ENCODE results near the gene ATAD3A. TPM values are rescaled to one million over a fixed set of nuclear protein-coding genes. Genes with fewer than 3 reads are reported as not detected.
"Not testable (repeated sequence)": the region's sequence is repeated elsewhere in the genome, so short reads cannot be mapped to it uniquely, and the experiment has no call there.

ATAD3A gene
- polyA plus RNA-seq, 1 donor = 23.1 TPM

DNA sequence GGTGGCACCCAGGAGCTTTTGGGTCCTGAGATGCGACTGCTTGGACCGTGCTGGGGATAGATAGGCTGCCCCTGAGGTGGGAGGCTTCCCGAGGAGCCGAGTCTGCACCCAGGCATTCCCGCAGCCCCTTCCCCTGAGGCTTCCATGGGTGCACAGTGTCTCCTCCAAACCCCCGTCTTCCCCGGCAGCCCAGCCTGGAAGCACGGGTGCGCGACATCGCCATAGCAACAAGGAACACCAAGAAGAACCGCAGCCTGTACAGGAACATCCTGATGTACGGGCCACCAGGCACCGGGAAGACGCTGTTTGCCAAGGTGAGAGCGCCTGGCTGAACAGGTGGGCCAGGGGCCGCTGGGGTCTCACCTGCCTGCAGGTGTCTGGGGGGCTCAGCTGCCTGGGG is 11.7 kb downstream of the ATAD3A start:
- DNase-seq = not testable (repeated sequence)

DNA sequence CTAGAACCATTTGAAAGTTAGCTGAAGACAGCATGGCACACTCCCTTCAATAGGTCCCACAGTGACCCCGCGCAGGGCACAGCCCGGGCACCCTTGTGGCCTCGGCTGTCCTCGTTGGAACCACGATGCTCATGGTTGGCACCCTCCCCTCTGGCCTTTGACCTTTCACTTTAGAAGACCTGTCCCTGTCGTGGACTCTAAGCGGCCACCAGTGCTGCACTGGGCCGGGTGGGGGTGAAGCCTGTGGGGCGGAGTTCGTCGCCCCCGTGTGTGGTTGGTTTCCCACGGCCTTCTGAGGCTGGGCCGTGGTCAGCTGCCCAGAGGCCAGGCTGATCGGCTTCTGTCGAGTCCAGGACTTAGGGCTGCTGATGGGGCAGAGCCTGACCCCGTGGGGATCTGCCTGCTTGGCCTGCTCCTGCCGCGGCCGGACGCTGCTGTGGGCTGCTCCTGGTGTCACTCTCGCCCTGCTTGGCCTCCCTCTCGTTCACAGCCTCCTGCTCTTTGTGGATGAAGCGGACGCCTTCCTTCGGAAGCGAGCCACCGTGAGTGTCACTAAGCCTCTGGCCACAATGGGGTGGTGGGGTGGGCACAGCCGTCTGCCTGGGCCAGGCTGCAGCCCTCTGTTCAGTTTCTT is 12.9 kb downstream of the ATAD3A start:
- DNase-seq = not testable (repeated sequence)

DNA sequence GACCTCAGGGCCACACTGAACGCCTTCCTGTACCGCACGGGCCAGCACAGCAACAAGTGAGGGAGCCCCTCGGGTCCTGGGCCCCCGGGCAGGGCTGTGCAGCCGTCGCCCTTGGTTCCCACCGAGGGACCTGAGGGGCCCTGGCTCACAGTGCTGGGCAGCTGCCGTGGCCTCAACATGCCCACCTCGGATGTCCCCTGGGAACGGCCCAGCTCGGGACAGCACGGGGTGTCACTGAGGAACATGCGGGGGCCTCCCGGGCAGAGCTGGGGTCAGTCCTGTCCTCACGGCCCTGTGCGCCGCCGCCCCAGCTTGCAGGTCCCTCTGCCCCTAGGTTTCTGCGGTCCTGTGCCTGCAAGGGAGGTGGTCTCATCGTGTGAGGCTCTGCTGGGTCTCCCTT is 14.5 kb downstream of the ATAD3A start:
- not testable (repeated sequence) for DNase-seq

DNA sequence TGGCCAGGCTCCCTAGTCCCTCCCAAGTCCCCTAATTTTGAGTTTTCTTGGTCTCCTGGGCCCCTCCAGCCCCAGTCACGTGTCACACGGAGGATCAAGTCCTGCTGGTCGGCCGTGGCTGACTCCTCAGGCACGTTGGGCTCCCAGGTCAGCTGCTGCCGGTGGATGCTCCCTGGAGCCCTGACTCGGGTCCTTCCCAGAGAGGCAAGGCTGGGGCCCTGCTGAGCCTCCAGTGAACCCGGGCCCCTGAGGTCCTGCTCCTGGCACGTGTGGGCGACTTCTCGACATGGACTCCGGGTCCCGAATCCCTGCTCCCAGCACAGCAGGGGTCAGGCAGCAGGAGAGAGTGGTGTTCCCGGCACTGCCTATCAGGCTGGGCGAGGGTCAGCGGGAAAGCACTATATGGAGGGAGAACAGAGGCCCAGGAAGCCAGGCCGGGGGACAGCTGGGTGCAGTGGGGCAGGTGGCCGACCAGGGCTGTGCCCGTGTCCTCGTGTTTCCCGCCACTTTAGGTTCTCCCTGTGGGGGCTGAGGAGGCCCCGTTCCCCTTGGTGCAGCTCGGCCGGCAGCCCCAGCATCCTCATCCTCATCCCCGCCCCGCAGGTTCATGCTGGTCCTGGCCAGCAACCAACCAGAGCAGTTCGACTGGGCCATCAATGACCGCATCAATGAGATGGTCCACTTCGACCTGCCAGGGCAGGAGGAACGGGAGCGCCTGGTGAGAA is 15.3 kb downstream of the ATAD3A start:
- DNase-seq = no peak

DNA sequence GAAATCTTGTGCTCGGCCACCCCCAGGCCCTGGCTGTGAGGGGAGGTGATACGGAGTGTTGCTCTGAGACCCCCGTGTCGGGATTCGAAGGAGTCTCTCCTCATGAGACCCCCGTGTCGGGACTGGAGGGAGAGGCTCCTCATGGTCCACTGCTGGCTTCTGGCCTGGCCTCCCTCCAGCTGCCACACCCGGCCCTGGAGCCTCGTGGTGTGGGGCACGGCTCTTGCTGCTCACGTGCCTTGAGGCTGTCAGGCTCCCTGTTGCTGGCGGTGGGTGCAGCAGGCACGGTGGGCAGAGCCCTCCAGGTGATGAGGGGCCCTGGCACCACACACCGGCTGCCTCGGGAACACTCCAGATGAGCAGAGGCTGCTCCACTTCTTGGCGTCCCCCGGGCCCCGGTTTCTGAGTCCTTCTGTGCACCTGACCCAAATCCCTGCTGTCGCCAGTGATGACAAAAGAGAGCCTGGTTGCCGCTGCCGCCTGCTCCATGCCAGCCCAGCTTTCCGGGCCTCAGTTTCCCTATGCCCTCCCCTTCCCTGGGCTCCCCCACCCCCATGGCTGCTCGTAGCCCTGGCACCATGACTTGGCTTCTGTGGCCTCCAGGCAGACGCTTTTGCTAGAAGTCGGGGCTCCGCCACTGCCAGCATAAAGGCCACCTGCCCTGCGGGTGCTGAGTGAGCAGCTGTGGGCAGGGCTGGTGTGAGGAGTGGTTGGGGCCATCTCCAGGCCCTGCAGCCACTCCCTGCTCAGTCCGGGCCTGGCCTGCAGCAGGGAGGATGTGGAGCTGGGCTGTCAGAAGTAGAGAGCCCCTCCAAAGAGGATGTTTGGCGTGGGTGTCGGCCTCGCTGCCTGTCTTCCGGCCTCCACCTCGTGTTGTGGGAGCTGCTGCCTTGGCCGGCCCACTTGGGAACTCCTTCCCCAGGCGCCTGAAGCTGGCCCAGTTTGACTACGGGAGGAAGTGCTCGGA is 16.6 kb downstream of the ATAD3A start:
- no peak for DNase-seq

DNA sequence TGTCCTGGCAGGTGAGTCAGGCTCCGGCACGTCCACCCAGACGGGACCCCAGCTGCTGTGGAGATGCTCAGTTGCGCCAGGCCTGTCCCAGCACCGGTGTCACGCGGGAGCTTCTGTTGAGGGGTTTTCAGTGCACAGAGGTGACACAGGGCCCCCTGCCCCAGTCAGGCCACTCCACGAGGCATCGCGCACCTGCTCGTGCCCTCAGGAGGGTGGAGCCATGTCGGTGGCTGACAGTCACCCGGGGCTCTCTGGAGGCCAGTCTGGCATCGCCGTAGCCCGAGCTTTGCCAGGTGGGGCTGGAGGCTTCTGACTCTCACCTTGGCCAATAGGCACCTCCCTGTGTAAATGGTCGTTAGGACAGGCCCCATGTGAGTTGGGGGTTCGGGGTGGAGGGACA is 17.4 kb downstream of the ATAD3A start:
- DNase-seq = no peak

DNA sequence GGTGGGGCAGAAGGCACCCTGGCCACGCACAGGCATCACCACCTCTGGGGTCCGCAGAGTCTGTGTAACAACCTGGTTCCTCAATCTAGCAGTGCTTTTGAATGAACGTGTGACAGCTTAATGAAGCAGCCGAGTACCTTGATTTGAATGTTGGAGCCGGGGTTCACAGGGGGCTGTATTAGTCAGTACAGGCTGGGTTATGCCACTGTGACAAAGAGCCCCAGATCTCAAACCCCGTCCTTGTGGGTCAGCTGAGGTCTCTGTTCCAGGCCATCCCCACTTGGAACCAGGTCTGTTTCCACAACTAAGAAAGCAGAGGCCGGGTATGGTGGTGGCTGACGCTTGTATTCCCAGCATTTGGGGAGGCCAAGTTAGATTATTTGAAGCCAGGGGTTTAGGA is 18.0 kb downstream of the ATAD3A start:
- no peak for DNase-seq

DNA sequence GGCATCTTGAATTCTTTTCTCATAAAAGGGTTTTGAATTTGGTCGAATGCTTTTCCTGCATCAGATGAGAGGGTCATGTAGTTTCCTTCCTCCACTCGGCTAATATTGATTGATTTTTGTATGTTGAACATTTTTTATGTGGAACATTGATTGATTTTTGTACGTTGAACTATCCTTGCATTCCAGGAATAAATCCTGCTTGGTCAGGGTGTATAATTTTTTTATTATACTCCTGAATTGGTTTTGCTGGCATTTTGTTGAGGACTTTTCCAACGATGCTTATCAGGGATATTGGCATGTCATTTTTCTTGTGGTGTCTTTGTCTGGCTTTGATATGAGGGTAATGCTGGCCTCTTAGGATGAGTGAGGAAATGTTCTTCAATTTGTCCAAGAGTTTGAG is 20.0 kb downstream of the ATAD3A start:
- DNase-seq = no peak

DNA sequence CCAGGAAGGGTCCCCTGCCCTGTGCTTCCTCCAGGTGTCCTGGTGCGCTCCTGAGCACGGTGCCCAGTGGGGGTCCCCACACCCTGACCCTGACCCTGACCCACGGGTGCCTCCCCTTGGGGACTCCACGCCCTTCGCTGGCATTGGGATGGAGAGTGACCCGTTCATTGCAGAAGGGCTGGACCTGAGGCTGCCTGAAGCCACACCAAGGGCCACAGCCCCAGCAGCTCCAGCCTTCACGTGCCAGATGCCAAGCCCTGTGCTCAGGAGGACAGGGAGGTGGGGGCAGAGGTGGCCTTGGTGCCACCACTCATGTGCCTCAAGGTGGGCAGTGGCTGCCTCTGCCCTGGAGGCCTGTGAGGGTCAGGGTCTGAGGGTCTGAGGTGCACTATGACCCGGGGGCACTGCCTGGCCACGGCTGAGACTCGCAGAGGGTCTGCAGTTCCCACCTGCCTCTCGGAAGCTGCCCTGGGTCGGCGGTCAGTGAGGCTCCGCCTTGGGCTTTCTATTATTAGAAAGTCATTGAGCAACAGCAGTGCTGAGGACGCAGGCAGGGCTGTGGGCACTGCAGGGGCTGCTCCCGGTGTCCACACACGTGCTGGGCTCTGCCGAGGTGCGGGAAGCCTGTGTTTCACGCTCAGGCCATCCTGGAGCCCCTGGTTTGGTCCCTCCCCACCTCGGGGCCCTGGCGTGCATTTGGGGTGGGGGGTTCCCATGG is 21.4 kb downstream of the ATAD3A start:
- not testable (repeated sequence) for DNase-seq

DNA sequence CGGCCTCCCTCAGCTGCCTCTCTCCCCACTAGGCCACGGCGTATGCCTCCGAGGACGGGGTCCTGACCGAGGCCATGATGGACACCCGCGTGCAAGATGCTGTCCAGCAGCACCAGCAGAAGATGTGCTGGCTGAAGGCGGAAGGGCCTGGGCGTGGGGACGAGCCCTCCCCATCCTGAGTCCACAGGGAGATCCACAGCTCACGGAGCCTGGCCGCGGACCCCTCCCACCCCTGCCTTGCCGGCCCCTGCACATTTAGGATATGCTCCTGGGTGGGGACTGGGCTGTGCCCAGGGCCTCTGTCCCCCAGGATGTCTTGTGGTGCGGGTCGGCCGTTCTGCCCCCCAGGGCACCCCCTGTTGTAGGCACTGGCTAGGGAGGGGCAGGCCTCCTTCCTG is 21.9 kb downstream of the ATAD3A start:
- not testable (repeated sequence) for DNase-seq

DNA sequence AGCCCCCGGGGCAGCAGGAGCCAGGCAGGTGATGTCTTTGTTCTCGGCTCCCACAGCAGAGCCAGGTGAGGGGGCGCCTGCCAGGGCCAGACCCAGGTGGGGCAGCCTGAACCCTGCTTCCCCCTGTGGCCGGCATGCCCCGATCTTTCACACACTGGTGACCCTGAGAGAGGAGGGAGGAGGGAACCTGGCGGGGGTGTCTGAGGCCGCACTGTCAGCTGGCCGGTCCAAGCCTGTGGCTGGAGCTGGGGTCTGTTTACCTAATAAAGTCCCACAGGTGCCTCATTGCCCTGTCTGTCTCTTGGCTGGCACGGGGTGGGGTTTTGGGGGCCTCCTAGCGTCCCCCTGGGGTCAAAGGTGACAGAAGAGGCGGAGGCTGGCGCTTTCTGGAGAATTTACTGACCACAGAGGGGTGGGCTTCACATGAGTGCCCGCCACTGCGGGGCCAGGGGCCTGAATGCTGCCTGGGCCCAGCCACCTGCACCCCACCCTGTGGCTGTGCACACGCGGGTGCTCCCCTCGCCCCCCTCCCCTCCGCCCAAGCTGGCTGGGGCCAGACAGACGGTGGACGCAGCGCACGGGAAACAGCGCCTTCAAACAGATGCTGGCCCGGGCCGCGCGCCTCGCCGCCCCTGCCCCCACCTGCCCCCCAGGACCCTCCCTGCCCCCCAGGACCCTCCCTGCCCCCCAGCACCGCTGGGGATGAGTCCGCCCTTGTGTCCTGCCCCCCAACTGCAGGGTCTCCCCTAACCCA is 22.6 kb downstream of the ATAD3A start:
- no peak for DNase-seq

DNA sequence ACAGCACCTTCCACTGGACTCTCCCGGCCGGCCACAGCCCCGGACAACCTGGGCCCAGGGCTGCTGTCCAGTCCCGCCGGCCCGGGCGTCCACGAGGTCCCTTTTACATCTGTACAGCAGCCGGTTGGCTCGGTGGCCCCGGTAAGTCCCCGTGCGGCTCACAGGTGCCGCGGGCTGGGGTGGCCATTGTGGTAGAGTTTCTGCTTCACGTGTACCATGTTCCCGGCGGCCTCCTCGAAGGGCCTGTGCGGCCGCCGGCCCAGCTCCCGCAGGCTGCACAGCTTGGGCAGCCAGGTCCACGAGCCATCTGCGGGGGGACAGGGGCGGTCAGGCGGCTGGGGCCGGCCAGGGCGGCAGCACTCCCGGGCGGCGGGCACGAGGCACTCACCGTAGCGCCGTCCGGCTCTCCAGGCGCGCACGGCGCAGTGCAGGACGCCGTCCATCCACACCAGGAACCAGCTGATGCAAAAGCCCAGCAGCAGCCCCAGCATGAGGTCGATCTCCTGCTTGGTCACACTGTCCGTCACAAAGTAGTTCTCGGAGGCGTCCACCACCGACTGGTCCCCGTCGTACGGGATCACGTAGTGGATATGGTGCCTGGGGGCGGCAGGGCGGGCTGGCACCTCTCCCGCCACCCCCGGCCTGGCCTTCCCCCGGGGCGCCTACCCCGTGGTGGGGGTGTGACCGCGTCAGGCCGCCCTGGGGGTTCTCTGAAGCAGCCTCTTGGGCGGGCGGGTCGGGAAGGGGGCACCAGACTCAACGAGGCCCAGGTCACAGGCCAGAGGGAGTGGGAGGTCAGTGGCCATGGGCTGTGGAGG is 23.4 kb downstream of the ATAD3A start:
- DNase-seq = no peak

DNA sequence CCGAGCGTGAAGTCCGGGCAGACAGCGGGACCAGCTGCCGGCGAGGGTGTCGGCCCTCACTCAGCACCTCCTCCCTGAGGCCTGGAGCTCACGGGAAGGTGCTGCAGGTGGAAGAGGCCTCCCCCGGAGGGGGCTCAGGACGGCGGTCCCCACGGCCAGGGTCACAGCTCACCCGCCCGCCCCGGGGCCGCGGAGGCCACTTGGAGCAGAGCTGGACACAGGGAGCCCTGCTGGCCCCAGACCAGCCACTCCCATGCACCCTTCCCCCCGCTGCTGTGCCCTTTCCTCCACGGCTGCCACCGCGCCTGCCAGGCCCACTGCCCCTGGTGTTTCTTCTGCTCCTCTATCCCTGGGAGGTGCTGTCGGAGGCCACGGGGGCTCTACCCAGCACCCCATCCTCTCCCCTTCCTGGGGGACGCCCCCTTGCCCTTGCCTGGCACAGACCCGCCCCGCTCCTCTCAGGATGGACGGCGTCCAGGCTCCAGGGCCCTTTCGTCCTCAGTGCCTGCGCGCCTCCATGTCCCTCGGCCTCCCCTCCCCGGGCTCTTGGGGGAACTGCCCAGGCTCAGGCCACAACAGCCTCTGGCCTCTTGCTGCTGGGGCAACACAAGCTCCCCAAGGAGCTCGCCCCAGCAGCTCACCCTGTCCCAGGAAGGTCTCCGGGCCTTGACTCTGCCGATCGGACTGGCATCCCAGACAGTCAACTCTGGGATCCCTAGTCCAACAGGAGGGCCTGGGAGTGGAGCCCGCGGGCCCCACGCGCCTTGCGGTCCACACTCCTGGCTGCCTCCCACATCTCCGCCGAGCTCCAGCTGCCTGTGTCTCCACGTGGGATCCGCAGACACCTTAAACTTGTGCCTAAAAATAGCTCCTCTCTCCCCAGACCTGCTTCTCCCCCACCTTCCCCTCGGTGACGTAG is 24.3 kb downstream of the ATAD3A start:
- no peak for DNase-seq

DNA sequence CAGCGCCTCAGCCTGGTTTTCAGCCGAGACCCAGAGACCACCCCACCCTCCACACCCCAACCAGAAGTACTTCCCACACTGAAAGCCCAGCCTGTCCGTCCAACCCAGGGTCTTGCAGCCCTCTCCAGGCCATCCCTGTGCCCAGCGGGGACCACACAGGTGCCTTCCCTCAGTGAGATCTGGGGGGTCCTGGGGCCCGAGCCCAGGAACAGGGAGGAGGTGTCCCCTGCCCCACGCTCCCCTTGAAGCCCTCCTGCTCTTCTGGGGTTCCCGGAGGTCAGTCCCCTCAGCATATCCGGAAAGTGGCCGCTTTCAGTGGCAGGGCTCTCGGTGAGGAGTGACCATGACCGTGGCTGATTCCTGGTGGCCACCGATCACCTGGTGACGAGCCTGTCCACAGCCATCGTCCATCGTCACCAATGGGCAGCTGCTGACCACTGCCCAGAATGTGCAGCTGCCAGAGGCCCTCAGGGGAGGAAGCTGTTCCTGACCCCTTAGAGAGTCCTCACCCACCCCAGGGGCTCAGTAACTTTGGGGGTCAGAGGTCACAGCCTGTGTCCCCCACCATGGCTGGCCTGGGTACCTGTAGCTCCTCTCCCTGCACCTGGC is 25.1 kb downstream of the ATAD3A start:
- DNase-seq = no peak

DNA sequence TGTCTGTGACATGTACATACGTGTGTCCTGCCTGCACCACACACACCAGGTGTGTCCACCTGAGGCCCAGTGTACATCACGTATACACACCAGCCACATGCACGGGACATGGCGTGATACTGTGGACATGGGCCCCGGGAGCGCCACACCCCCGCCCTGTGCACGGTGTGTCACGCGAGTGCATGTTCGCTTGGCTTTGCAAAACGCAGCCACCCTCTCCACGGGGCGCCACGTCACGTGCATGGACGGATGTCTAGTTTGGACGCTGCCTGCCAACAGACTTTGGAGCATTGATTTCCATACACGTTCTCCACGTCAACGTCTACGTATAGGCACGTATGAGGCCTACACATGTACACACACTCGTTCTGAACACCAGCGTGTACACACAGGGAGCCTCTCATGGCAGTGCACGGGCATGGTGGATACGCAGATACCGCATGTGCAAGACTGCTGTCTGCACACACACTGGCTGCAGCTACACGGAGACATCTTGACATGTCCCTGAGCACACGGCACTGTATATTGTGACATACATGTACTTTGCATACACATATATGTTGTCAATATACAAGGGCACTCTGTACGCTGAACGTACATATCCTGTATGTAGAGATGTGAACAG is 25.8 kb downstream of the ATAD3A start:
- DNase-seq = no peak

DNA sequence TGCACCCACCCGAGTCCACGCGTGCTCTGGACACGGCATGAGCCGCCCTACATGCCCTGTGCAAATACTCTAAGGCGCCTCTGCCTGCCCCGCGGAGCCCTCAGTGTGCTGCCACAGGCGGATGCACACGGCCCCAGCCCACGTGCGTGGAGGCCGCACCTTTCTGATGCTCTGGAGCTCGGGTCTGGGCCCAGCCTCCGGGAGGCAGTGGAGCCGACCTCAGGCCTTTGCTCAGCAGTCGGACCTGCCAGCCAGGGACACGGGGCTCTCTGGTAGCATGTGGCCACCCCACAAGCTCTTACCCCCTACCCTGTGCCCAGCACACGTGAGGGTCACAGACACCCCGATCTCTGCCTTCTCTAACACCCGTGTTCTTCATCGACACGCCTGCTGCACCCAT is 26.4 kb downstream of the ATAD3A start:
- no peak for DNase-seq

DNA sequence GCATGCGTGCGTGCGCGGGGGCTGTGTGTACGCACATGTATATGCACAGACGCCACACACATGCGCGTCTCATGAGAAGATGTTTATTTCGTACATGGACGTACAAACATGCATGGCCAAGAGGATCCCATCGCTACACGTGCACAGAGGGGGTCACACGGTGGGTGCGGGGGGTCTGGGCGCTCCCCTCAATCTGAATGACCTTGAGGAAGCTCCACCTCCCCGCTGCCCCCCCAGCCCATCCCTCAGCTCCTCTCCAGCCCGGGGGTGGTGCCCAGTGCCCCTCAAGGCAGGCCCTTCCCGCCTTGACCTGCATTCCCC is 27.0 kb downstream of the ATAD3A start:
- DNase-seq = no peak

DNA sequence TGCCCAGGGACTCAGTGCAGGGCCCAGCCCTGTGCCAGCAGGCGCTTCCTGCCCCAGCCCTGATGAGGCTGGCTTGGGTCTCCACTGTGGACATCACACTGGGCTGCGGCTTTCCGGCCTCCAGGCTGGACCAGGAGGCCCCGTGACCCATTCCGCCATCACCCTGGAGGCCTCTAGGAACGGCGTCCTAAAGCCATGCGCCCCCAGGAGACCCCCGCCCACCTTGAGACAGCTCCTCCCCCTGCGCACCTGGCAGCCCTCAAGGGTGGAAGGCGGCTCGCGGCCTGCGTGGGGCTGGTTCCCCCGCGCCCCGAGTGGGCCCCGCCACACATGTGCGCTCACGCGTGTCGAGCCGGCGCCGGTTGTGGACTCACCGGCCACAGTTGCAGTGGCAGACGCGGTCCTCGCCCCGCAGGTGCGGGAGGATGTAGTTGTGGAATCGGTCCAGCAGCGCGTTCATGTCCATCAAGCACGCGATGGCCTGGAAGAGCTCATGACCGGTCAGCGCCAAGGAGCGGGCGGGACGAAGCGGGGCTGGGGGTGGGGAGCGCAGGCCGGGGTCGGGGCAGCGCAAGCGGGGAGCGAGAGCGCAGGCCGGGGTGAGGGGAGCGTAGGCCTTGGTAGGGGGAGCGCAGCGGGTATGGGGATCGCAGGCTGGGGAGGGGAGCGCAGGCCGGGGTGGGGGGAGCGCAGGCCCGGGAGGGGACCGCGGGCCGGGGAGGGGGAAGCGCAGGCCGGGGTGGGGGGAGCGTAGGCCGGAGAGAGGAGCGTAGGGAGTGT is 27.5 kb downstream of the ATAD3A start:
- DNase-seq = peak; percentile 53
